GM21381 (cell line): ENCODE data around the gene PPP2R5C.

Experiments used
- ATAC-seq: cut with Tn5 transposase; IDR thresholded peaks from one replicate; pipeline ENCODE4 v1.9.1; 2021; ENCODE audit warnings: mild to moderate bottlenecking, moderate library complexity; ENCODE audit not compliant: unreplicated experiment

PPP2R5C gene

DNA sequence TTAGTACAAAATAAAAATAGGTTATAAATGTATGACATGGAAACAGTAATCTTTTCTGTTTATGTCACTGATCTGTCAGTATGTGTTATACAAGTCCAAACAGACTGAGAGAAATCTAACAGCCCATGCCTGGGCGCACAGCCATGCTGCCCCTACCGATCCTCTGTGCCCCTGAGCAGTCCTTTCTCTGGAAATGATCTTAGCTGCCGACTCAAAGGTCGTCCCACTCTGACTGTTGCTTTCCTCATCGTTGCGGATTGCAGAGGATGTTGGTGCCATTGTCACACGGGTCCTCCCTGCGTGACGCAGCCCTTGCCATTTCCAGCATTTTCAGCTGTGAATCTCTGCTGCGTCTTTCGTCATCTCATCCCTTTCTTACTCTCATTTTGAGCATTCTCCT is 119.9 kb downstream of the PPP2R5C start:
- no peak for ATAC-seq

DNA sequence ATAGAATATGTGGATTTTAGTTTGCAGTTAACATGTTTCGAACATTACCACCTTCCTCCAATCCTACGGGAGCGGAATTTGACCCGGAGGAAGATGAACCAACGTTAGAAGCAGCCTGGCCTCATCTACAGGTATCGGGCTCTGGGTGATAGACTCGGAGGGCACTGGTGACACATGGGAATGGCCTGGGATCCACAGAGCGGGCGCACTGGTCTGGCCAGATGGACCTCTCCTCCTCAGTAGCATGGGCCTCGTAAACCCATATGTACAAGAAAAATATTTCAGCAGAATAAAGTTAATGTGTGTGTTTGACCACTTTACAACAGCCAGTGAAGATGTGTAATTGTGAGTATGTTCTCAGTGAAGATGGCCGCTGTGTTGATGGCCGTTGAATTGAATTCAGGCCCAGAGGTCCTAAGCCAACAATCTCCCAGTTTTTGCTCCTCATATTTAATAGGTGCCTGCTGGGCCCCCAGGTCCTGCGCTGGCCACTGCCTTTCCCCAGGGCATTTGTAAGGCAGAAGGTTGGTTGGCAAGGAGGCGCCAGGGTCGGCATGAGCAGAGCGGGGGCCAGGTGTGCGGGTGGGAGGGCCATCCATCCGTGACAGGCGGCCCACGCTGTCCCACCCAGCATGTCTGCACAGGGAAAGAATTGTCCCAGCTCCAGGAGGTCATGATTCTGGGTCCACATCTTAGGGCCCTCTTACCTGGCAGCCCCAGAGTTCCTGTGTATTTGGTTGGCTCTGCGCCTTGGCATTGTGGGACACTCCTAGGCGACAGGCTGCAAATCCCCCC is 120.8 kb downstream of the PPP2R5C start:
- ATAC-seq = no peak

- no peak for ATAC-seq
Measured at GRCh38 chr14:101884089-101884933, 122.8 kb downstream of the PPP2R5C start.

DNA sequence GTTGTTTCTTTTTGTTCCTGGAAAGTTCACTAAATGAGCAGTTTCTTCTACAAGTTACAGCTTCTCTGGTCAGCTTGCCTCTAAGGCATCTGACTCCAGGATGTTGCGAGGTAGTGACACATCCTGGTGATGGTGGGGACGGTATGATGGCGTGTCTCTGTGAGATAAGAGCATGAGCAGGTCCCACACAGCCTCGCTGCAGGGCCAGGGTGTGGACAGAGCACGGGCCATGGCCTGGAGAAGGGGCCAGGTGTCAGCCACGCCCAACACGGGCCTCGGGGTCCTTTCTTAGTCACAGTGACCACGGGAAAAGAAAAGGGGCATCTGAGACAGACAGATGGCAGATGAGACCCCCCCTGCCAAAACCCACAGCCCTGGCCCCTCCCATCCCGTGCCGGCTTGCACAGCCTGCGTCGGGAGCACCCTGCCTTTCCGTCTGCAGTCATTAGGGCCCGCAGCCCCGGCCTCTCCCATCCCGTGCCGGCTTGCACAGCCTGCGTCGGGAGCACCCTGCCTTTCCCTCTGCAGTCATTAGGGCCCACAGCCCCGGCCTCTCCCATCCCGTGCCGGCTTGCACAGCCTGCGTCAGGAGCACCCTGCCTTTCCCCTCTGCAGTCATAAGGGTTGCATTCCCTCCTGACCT is 123.5 kb downstream of the PPP2R5C start:
- ATAC-seq = no peak

GRCh38 chr14:101887219-101887618 is 125.7 kb downstream of the PPP2R5C start:
- ATAC-seq = no peak

- ATAC-seq = no peak
Measured at GRCh38 chr14:101888182-101888581, 126.7 kb downstream of the PPP2R5C start.

GRCh38 chr14:101889366-101889765 is 127.9 kb downstream of the PPP2R5C start:
- no peak for ATAC-seq

GRCh38 chr14:101889898-101890297 is 128.4 kb downstream of the PPP2R5C start:
- no peak for ATAC-seq

DNA sequence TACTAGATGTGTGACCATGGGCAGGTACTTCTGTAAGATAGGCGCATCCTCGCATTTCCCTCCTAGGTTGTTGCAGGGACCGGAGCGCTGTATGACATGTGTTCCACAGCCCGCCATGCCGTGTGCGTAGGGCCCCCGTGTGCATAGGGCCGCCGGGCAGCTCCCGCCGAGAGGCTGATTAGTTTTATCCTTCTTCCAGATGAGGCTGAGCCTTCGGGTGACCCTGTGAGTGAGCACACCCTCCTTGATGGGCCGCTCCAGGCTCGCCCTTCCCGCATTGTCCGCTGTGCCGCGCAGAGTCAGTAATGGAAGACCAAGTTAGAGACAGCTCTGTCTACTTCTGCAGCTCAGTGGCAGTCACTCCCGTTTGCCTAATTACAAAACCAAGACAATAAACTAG is 130.0 kb downstream of the PPP2R5C start:
- no peak for ATAC-seq

DNA sequence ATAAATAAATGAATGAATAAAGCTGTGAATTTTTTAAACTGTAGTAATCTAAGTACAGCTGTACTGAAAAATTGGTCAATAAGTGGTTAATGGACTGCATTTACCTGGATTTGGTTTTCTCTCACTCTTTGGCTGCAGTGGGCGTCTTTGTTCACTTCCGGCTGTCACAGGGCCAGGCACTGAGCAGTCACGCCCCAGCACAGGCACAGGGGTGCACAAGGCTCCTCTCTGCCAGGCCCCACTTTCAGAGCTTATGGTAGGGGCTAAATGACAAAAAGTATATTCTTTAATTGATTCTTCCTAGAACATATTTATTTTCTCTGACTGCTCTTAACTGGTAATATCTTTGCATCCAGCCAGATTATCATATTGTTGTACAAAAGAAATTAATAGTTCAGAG is 132.2 kb downstream of the PPP2R5C start:
- no peak for ATAC-seq

DNA sequence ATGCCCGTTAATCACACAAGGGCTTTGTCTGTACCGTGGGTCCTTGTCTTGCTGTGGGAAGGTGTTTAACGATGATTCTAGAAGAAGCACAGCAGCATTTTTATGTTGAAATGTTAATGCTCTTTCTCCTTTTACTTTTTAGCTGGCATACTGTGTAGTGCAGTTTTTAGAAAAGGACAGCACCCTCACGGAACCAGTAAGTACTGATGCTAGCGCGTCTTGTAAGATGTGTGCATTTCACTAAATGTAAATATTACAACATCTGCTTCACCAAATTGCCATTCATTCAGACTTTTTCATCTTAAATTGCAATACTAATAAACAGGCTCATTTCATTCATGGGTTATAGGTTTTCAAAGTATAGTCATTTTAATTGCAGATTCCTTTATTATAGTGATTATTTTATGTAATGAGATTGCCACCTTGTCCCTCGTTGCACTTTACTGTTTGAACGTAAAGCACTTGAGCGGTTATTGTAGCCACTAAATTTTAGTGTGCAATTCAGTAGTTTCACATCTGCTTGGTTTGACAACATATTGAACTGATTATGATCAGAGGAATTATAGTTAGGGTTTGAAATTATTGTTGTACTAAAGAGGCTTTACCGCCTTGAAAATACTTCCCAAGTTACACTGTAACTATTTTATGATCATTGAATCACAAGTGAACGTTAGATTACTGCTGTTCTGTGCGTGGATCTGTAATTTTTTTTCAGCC is 133.0 kb downstream of the PPP2R5C start:
- ATAC-seq = no peak

- ATAC-seq = no peak
Measured at GRCh38 chr14:101895256-101895655, 133.7 kb downstream of the PPP2R5C start.

DNA sequence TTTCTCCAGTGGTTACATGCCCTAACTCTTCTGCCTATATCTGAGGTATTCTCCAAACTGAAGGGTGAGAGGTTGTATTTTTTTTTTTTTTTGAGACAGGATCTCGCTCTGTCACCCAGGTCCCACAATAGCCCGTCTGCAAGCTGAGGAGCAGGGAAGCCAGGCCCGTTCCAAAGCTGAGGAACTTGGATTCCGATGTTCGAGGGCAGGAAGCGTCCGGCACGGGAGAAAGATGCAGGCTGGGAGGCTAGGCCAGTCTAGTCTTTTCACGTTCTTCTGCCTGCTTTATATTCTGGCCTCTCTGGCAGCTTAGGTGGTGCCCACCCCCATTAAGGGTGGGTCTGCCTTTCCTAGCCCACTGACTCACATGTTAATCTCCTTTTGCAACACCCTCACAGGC is 135.8 kb downstream of the PPP2R5C start:
- no peak for ATAC-seq

DNA sequence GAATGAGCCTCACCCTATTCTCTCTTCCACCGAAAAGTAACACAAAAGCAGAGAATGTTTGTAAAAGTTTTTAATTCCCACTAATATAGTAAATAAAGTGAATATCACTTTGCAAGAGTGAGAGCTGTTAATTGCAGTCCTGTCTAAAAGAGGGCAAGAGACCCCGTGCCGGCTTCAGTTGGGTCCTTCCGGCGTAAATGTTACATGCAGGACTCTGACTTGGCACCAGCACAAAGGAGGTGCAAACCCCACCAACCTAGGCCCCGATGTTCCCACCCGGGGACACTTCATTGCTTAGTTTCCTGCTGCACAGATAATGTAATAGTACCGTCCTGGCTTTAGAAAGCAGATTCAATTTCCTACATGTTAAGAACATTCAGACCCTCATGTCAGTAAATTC is 136.9 kb downstream of the PPP2R5C start:
- ATAC-seq = no peak

- no peak for ATAC-seq
Measured at GRCh38 chr14:101899263-101899662, 137.8 kb downstream of the PPP2R5C start.

DNA sequence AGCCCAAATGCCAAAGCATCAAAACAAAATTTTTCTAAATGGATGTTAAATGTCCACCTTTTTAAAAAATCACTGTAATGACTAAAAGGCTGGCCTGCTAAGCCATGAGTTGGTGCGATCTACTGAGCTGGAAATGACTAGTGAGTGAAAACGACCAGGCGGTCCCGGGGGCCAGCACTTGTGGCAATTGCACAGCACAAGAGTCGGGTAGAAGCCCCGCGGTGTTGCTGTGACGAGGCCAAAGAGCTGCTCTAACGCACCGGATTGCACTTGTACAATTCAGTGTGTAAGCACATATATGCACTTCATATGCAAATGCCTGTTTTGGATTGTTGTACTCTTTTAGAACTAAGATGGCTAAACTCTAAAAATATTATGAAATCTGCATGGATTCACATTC is 138.7 kb downstream of the PPP2R5C start:
- no peak for ATAC-seq

- ATAC-seq = no peak
Measured at GRCh38 chr14:101903111-101903561, 141.6 kb downstream of the PPP2R5C start.

GRCh38 chr14:101905614-101906013 is 144.1 kb downstream of the PPP2R5C start:
- no peak for ATAC-seq

- ATAC-seq = no peak
Measured at GRCh38 chr14:101906645-101907044, 145.1 kb downstream of the PPP2R5C start.

- no peak for ATAC-seq
Measured at GRCh38 chr14:101907619-101908018, 146.1 kb downstream of the PPP2R5C start.

DNA sequence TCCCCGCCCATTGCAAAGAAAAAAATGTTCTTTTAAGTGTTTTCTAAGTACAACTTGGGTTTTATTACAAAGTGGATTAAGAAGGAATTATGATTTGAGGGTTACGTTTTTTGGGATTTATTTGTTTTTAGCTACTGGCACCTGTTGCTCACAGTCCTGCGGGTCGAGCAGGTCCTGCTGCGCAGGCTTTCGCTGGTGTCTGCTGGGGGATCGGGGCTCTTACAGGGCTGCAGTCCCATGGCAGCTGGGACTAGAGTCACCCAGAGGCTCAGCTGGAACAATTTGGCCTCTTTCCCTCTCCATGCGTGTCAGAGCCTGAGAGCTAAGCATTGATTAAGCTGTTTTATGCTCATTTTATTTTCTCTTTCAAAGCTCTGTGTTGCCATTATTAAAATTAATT is 147.3 kb downstream of the PPP2R5C start:
- ATAC-seq = no peak
